Stomach smooth muscle (tissue), 2 donors: ENCODE results near the gene CDC25C.
A peak's percentile ranks its signal among the peaks of the same experiment; 100 is the strongest.

Source experiments
- H3K27ac ChIP-seq: one replicate; pipeline ENCODE4 v1.7.0; 2013; ENCODE audit warnings: mild to moderate bottlenecking, low read length, inconsistent platforms
- H3K27me3 ChIP-seq, 2 donors: one replicate each; pipeline ENCODE4 v1.7.0; 2013; ENCODE audit warnings: low read length in 2 of 2; ENCODE audit not compliant: insufficient read depth in 2 of 2, control insufficient read depth in 1 of 2
- H3K36me3 ChIP-seq, 2 donors: one replicate each; pipeline ENCODE4 v1.7.0; 2013; ENCODE audit warnings: low read length in 2 of 2; ENCODE audit not compliant: control insufficient read depth in 2 of 2, insufficient read depth in 2 of 2
- H3K4me1 ChIP-seq: one replicate; pipeline ENCODE4 v1.7.0; 2013; ENCODE audit warnings: low read length; ENCODE audit not compliant: control insufficient read depth, insufficient read depth
- H3K4me3 ChIP-seq, 2 donors: one replicate each; pipeline ENCODE4 v1.7.0; 2013; ENCODE audit warnings: low read length in 2 of 2
- H3K9ac ChIP-seq, 2 donors: one replicate each; pipeline ENCODE4 v1.7.0; 2013; ENCODE audit warnings: low read length in 2 of 2, mild to moderate bottlenecking in 1 of 2
- H3K9me3 ChIP-seq, 2 donors: one replicate each; pipeline ENCODE4 v1.7.0; 2013; ENCODE audit warnings: low read length in 2 of 2; ENCODE audit not compliant: control insufficient read depth in 2 of 2
- donor health status: healthy.
- donor health status: Pancreatic carcinoma.

The CDC25C gene

GRCh38 chr5:138359621-138360020, 28.0 kb upstream of the CDC25C start:
- H3K9me3 ChIP-seq = no peaks in the 10 kb centered on the region
- no peak overlapping the region for H3K9ac ChIP-seq
- no peak overlapping the region for H3K27ac ChIP-seq
- no peaks in the 10 kb centered on the region for H3K27me3 ChIP-seq
- H3K4me1 ChIP-seq = peaks cover 7% of the 10 kb centered on the region
- no peak overlapping the region for H3K4me3 ChIP-seq
- no peaks in the 10 kb centered on the region for H3K36me3 ChIP-seq

- Histone ChIP-seq H3K27me3 (no peaks in the 10 kb centered on the region), H3K4me3 (peak overlapping the region in 1 of 2 donors; percentile 92), H3K27ac (no peak overlapping the region), H3K9me3 (peaks cover 3% of the 10 kb centered on the region in 2 donors), H3K4me1 (peaks cover 12% of the 10 kb centered on the region), H3K9ac (peak overlapping the region in 1 of 2 donors; percentile 87), H3K36me3 (no peaks in the 10 kb centered on the region)
These were observed 23.3 kb upstream of the CDC25C start for GRCh38 chr5:138354926-138355378.

GRCh38 chr5:138354387-138354786, 22.8 kb upstream of the CDC25C start:
- Histone ChIP-seq H3K4me1 (peaks cover 12% of the 10 kb centered on the region), H3K9ac (peak overlapping the region in 1 of 2 donors; percentile 87), H3K27me3 (no peaks in the 10 kb centered on the region), H3K36me3 (peaks cover 0 to 2% of the 10 kb centered on the region in 2 donors), H3K4me3 (peak overlapping the region; percentile 81 to 92), H3K27ac (no peak overlapping the region), H3K9me3 (peaks cover 3% of the 10 kb centered on the region in 2 donors)

GRCh38 chr5:138353560-138354080, 22.0 kb upstream of the CDC25C start:
- H3K4me3 ChIP-seq = peak overlapping the region; percentile 81 to 92
- H3K9ac ChIP-seq = peak overlapping the region; percentile 87 to 90
- H3K27me3 ChIP-seq = no peaks in the 10 kb centered on the region
- H3K27ac ChIP-seq = peak overlapping the region; percentile 84
- H3K9me3 ChIP-seq = peaks cover 3% of the 10 kb centered on the region in 2 donors
- H3K4me1 ChIP-seq = peaks cover 12% of the 10 kb centered on the region
- H3K36me3 ChIP-seq = peaks cover 4 to 9% of the 10 kb centered on the region in 2 donors

GRCh38 chr5:138352722-138353559, 21.3 kb upstream of the CDC25C start:
- peak overlapping the region; percentile 81 to 92 for H3K4me3 ChIP-seq
- H3K4me1 ChIP-seq = peaks cover 12% of the 10 kb centered on the region
- H3K27me3 ChIP-seq = no peaks in the 10 kb centered on the region
- peaks cover 3% of the 10 kb centered on the region in 2 donors for H3K9me3 ChIP-seq
- H3K36me3 ChIP-seq = peaks cover 11 to 16% of the 10 kb centered on the region in 2 donors
- peak overlapping the region; percentile 87 to 90 for H3K9ac ChIP-seq
- peak overlapping the region; percentile 84 for H3K27ac ChIP-seq

- H3K9ac ChIP-seq = peak within 1 kb of the TSS; percentile 87 to 90
- H3K4me3 ChIP-seq = peak within 1 kb of the TSS; percentile 81 to 92
- H3K27me3 ChIP-seq = no peaks in the 10 kb centered on the region
- peaks cover 12% of the 10 kb centered on the region for H3K4me1 ChIP-seq
- peak within 1 kb of the TSS; percentile 84 for H3K27ac ChIP-seq
- H3K36me3 ChIP-seq = peaks cover 15 to 24% of the 10 kb centered on the region in 2 donors
- peaks cover 3% of the 10 kb centered on the region in 2 donors for H3K9me3 ChIP-seq
These were observed 20.6 kb upstream of the CDC25C start, which contains the start of gene KDM3B for GRCh38 chr5:138352071-138352721. Gene KDM3B, plus strand, starts transcription at chr5:138352685. Its CDS starts 111 bp downstream, at chr5:138352796.

GRCh38 chr5:138351517-138351916, 19.9 kb upstream of the CDC25C start:
- no peak overlapping the region for H3K9ac ChIP-seq
- no peak overlapping the region for H3K4me3 ChIP-seq
- H3K9me3 ChIP-seq = peaks cover 3% of the 10 kb centered on the region in 2 donors
- peaks cover 8% of the 10 kb centered on the region for H3K4me1 ChIP-seq
- no peaks in the 10 kb centered on the region for H3K27me3 ChIP-seq
- H3K27ac ChIP-seq = no peak overlapping the region
- H3K36me3 ChIP-seq = peaks cover 22 to 30% of the 10 kb centered on the region in 2 donors

- Histone ChIP-seq H3K9me3 (peaks cover 3% of the 10 kb centered on the region in 2 donors), H3K27me3 (no peaks in the 10 kb centered on the region), H3K36me3 (peaks cover 23 to 33% of the 10 kb centered on the region in 2 donors), H3K9ac (no peak overlapping the region), H3K27ac (no peak overlapping the region), H3K4me3 (no peak overlapping the region), H3K4me1 (peaks cover 8% of the 10 kb centered on the region)
These were observed 19.5 kb upstream of the CDC25C start for GRCh38 chr5:138351056-138351455.

GRCh38 chr5:138350563-138350890, 18.9 kb upstream of the CDC25C start:
- Histone ChIP-seq H3K27ac (no peak overlapping the region), H3K27me3 (no peaks in the 10 kb centered on the region), H3K36me3 (peaks cover 28 to 38% of the 10 kb centered on the region in 2 donors), H3K4me3 (no peak overlapping the region), H3K9me3 (peaks cover 3% of the 10 kb centered on the region in 2 donors), H3K4me1 (peaks cover 8% of the 10 kb centered on the region), H3K9ac (no peak overlapping the region)

GRCh38 chr5:138349852-138350562, 18.4 kb upstream of the CDC25C start:
- Histone ChIP-seq H3K9ac (no peak overlapping the region), H3K27ac (no peak overlapping the region), H3K27me3 (no peaks in the 10 kb centered on the region), H3K36me3 (peaks cover 30 to 43% of the 10 kb centered on the region in 2 donors), H3K4me1 (peaks cover 8% of the 10 kb centered on the region), H3K4me3 (no peak overlapping the region), H3K9me3 (peaks cover 3% of the 10 kb centered on the region in 2 donors)
